GM19467 (cell line): ENCODE results near the gene TGFBR2.

Experiments
- ATAC-seq: cut with Tn5 transposase; IDR thresholded peaks from one replicate; pipeline ENCODE4 v1.9.1; 2021; ENCODE audit warnings: mild to moderate bottlenecking, moderate library complexity; ENCODE audit not compliant: unreplicated experiment

TGFBR2 gene

DNA sequence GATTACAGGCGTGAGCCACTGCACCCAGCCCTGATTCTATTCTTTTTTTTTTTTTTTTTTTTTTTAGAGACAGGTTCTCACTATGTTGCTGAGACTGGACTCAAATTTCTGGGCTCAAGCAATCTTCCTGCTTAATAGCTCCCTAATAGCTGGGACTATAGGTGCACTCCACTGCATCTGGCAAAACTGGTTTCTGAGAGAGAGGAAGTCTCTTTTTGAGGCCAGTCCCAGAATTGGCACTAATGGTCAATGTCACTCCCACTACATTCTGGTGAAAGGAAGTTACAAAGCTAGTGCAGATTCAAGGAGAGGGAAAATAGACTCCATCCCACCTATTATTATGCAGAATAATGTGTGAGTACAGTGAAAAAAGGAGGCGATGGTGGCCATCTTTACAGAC lies 5.8 kb upstream of the TGFBR2 start:
- no peak for ATAC-seq

DNA sequence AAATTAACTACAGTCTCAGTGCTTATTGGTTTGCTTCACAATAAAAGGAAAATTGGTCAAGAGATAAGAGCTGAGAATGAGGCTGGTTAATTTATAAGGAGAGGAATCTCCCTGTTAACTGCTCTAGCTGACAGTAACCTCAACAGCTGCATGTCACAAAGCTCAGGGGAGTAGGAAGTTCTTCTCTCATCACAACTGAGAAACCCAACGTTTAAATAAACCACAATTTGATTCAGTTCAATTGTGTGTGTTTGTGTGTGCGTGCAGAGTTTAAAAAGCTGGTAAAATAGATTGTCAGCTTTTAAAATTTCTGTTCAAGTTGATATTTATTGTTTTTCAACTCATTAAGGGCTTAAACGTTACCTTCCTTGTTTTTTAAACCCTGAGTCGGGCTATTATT lies 3.5 kb upstream of the TGFBR2 start:
- ATAC-seq = no peak

DNA sequence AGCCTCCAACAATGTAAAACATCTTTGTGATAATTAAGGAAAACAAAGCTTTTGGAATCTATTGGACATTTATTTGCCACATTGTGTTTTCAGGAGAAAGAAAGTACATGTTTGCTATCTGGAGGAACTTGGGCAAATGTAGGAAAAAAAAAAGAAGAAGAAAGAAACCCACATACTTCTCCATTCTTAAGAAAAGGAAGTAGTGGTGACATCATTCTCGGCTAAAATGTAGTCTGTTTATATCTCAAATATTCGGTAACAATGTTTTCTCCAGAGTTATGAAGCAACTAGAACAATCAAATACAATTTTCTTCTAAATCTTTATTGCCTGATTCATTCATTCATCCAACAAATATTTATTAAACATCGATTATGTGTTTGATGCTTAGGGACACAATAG lies 2.3 kb upstream of the TGFBR2 start:
- ATAC-seq = no peak

DNA sequence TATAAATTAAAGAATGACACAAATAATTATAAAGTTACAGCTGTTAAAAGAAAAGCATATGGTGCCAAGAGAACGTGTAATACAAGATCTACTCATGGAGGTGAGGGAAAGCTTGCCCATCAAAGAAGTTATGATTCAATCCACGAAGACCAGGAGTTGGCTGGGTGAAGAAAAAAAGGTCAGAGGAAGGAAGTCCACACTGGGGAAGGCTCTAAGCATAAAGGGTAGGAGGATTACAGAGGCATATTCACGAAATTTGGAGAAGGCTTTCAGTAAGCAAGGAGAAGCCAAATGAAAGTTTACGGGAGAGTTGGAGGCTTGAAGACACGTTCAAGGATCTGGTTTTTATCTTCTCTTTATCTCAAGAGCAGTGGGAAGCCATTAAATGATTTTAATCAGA lies 1.8 kb upstream of the TGFBR2 start:
- no peak for ATAC-seq

DNA sequence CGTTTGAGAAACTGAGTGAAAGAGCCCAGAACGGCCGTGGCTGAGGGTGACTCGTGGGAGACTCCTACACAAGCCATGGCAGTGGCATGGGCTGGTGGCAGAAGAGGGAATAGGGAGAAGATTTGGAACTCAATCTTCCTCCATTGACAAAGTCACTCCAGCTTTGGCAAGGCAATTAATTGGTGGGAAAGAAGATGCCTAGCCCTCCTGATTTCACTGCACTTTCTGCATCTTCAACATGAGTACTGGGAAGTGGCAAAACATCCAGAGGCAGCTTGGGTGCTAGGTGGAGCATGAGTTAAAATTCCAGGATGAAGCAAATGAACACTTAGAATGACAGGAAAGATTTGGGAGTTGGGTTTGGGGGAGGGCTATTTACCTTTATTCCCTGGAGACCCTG lies 1.4 kb upstream of the TGFBR2 start:
- ATAC-seq = no peak

DNA sequence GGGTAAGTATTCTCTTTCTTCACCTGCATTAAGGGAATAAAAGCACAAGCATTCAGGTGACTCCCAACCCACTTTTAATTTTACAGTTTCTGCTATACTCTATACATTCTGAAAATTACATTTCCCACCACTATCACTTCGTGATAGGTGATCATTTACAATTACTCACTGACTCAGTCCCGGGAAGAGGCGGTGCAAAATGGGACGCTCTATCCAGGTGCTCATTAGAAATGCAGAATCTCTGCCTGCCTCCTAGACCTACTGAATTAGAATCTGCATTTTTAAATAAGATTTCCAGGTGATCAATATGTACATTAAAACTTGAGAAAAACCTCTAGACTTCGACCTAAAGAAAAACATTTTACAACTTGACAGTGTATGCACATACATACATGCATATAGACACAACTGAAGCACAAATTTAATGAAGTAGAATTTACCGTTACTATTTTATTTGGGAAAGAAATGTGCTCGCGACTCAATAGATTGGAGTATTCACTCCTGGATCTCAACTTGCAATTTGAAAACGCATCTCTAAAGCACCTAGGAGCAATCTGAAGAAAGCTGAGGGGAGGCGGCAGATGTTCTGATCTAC lies 598 bp upstream of the TGFBR2 start:
- ATAC-seq = no peak

DNA sequence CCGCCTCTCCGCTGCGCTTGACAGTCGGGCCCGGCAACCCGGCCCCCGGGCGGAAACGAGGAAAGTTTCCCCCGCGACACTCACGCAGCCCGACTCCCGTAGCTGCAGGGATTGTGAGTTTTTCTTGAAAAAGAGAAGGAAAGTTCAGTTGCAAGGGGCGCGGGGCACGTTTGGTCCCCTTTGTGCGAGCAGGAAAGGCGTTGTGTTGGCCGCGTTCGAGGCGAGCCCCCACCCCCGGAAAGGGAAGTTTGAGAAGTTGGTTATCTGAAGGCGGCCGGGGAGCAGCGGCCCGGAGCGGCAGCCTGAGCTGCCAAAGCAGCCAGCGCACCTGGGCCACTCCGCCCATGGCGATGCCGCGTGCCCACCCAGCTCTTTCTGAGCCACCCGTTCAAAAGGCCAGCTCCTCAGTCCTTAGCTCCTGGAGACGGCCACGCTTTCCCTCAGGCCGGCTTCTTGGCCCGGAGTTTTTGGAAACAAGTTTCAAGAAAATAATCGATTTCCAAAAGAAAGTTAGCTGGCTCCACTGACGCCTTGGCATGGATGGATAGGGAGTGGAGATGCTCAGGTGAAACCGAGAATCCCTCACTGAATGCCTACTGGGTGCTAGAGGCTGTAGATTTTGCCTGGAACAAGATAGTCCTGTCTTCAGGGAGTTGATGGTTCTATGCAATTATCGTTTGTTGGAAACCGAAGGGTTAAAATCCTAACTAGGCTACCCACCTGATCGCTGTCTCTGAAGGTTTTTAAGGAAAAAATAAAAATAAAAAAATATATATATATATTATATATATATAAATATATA lies 832 bp downstream of the TGFBR2 start:
- peak; percentile 49 for ATAC-seq

DNA sequence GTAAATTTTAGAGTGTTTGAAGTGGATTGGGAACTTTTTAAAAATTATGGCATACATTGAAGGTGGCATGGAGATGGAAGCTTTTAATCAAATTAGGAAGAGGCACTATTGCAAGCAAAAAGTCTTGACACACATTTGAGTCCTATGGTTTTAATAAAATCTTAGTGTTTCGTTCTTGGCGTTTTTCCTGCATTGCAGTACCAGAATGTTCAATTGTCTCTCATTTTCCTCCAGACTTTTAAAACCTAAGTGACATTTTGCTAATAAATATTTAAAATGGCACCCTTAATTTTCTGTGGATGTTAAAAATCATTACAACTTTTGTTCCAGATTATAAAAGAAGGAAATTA lies 2.2 kb downstream of the TGFBR2 start:
- ATAC-seq = no peak

DNA sequence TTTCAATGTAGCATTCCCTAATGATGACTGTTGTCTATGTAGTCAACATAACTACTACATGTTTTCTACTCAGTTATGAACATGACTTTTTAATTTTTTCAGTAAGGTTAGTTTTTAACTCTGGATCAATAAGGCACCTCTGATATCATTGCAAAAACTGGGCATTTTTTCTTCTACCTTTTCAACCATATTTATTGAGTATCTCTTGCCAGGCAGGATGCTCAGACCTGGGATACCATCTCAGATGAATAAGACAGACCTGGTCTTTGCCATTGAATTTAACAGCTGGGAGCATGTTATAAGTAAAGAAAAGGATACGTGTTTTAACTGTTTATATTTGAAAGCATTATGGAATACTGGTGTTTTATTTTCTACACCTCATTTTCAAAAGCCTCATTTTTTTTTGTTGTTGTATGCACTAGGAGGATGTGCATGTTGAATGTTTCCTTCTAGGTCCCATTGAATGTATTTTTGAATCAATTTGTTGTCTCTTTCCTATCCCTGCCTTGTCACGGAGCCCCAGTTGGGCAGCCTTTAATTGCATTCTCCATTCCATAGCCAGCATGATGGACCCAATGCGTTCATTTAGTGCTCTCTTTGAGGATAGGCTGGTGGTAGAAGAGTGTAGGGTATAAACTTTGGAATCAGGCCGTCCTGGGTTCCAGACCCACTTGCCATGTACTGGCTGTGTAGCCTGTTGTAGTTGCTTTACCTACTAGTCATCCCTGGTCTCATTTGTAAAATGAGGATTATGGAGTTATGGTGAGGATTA lies 3.7 kb downstream of the TGFBR2 start:
- ATAC-seq = no peak

DNA sequence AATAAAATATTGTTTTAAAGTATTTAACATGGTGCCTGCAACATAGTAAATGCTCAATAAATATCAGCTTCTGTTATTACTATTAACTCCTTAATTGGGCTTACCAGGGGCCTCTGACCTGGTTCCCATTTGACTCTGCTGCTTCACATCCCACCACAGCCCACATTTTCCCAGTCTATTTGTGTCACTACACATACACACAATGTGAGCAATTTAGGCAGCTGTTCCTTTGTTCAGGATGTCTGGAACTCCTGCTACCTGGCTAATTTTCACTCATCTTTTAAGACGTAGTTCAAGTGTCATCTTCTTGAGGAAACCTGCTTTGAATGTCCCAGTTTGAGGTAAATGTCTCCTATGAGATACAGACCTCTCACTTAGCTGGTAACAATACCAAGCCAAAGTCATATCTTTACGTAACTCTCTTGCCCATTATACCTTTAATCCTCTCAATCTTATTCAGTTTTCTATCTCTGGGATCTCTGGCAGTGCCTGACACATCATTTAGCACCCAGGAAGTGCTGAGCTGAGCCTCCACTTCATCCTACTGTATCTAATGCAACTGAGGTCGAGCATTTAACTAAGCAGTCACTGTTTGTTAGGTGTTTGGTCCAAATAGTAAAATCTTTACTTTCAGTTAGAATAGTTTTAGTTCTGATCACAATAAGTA lies 4.4 kb downstream of the TGFBR2 start:
- ATAC-seq = no peak

DNA sequence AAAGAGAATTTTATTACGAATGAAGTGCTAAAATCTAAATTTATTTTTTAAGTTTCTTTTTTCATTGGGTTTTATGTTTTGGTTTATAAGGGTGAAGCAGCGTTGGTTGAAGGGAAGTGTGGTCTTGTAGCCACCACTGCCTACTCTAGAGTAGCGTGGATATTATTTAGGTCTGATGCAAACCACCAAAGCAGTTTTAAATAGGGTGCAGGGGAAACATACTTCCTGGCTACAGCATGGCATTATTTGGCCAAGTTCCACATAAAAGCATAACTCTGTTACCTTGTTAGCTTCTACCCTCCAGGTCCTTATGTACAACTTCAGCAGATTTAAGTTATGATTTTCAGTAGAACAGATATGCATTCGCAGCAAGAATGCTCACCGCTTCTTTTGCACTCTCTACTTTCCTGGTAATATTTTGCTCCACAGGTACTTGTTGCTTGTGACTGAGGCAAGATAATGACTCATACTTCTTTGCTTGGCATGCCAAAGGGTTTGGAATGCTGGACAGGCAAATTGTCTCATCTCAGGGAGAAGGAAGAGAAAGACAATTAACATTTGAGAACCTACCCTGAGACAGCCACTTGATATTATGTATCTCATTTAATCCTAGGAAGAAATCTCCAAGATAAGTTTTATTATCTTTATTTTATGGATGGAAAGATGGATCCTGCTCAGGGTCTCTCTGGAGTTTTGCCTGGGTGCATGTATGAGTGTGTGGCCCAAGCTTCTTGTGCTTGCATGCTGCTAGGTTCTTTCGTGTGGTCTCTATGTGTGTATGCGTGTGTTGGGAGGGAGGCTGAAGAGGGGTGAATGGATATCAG lies 5.4 kb downstream of the TGFBR2 start:
- ATAC-seq = no peak

DNA sequence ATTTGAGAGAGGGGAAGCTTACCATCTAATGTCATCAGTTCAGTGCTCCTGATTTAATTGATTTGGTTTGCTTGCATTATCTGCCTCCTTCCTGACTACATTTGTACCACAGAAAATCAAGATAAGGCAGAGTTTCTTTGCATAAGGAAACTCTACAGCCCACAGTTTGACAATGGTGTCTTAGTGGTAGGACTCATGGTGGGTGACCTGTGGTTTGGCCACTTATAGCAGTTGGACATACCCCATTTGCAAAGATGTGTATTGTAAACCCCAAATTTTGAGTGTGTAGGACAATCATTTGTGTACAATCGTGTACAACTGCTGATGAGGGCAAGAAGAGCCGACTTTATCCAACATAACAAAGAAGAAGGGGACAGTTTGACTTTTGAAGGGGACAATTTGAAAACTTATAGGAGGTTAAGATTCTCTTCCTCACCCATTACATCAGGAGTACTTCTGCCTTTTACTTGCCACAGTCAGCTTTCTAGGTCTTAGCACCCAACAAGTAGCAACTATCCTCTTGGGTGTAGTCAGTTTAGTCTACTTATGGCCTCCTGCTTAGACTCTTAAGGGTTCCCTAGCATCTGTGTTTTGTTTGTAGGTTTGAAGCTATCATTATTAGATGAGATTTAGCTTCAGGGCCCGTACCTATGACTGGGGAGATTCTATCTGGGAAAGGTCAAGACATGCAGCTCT lies 6.2 kb downstream of the TGFBR2 start:
- no peak for ATAC-seq

DNA sequence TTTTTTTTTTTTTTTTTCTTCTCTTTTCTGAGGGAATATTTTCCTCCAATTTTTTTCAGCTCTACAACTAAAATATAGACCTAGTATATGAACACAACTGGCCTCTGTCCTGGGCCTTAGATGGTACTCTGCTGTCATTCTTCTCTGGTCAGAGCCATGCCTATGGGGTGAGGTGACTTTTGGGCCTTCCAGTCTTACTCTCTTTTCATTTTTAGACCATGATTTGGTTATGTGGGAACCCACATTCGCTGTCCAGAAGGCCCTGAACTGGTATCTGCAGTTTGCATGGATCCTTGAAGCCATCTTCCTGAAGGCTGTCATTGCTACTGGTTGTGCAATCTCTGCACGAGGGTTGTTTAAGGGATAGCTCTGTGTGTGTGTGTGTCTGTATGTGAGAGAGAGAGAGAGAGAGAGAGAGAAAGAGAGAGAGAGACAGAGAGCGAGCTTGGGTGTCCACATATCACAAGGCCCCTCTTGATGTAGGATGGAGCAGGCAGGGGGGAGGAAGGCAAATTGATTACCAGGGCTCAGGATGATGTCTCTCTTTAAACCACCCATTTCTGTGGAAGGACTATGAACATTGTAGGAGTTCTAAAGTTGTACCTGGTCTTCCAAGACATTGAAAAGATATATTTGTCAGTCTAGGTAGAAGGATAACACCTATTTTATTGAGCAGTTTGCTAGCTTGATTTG lies 6.9 kb downstream of the TGFBR2 start:
- ATAC-seq = no peak

DNA sequence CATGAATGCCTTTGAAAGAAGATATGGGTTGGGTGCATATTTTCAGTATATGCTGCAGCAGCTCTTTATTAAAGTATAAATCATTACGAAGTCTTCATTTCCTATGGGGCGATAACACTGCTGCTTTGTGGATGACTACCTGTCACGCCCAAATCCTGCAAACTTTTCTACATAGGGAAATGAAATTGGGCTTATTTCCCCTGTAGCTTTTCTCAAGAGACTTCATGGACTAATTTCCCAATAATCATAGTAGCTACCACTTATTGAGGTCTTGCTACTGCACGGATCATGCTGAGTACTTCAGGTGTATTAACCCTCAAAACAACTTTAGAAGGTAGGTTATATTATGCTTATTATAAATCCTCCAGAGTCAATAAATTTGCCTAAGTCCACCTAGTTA lies 8.0 kb downstream of the TGFBR2 start:
- no peak for ATAC-seq

DNA sequence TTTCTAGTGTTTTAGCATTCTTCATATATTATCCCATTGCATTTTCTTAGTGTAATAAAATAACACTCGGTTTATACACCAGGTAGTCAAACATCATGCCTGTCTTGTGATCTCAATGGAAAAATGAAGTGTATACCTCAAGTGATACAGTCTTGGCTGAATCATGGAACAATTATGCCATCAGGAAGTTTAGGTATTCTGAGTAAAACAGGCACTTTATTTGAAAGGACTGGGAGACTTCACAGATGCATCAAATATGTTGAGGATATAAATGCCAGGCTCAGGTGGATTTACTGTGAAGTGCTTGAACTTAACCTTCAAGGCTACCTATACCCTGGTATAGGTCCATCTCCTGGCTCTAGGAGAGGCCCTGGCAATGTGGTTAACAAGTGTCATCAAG lies 8.5 kb downstream of the TGFBR2 start:
- no peak for ATAC-seq

DNA sequence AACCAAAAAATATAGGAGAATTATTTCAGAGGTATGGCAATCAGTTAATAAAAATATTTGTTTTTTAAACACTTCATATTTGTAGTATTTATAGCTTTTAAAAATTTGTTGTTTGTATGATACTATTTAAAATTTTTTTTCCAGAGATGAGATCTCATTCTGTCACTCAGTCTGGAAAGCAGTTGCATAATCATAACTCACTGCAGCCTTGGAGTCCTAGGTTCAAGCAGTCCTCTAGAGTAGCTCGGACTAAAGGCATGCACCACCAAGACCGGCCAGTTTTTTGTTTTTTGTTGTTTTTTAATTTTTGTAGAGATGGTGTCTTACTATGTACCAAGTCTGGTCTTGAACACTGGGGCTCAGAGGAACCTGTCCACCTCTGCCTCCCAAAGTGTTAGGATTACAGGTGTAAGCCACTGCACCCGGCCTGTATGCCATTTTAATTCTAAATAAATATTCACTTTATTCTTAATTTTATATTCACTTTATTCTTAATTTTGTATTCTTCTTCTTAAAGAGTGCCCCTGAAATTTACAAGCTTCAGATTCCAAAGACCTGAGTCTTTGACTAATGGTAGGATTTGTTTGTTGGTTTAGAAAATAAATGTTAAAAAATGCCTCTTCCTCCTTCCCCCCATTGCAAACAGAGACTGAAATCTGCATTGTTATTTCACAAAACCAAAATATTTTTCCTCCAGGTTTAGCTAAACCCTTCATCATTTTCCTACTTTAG lies 9.4 kb downstream of the TGFBR2 start:
- ATAC-seq = no peak

DNA sequence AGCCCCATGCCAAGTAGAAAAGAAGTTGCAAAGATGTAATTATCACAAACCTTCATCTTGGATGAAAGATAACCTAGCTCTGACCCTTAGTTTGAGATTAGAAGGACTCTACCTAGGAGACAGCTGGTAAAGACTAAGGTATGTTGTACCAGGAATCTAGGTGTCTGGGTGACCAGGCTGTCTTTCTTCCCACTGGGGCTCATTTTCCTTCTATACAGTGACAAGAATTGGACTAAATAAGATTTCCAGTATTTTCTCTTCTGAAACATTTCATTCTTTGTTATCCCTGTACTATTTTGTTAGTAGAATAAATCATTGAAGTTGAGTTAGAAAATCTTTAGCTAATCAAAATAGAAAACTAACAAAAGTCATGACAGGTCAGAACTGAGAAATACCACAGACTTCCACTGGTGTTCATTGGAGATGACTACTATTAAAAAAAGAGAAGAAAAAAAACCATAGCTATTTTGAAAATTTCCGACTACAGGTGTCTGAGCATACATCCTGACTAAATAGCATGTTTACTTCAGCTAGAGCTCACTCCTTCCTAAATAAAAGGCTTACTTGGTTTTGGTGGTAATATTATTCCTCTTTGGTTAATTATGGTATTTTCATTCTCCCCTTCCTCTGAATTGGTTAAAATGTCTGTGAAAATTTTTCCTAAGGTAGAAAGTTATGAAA lies 10.1 kb downstream of the TGFBR2 start:
- no peak for ATAC-seq

DNA sequence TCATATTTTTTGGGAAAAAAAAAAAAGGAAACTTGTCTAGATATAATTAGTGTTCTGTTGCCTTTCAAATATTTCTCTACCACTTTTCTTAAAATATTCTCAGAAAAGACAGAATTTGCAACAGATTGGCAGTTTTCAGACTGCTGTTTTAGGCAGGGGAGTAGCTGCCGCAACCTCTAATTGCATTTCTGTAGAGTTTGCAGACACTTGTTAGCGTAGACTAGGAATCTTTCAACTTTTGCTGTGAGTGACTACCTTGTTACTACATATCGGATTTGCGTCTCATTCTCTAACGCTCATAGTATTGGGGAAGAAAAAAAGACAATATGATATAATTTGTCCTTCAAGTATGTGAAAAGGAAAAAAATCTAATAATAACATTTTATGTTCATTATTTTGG lies 10.7 kb downstream of the TGFBR2 start:
- no peak for ATAC-seq
